SU-DHL-6 (cell line): ENCODE measurements around the gene MLH1.

Experiments used
- H2AFZ ChIP-seq: fragments of 200-600 bp; sonication (generic); 2 replicates; pipeline ENCODE4 v1.6.1; 2014; ENCODE audit warnings: low read depth, mild to moderate bottlenecking, moderate library complexity, mixed read lengths, antibody characterized with exemption, low read length; ENCODE audit not compliant: severe bottlenecking
- H3F3A ChIP-seq: fragments of 200-600 bp; shearing (Covaris generic); 2 replicates; pipeline ENCODE4 v1.6.0; 2016; ENCODE audit warnings: antibody characterized with exemption, mild to moderate bottlenecking; ENCODE audit not compliant: insufficient read depth
- H3K27ac ChIP-seq: fragments of 200-600 bp; sonication (generic); 2 replicates; pipeline ENCODE4 v1.5.1; 2016; ENCODE audit warnings: low read depth, mild to moderate bottlenecking, low read length, moderate library complexity, mixed read lengths
- H3K27me3 ChIP-seq: fragments of 200-600 bp; sonication (generic), shearing (Covaris generic); 2 replicates; pipeline ENCODE4 v1.6.0; 2014; ENCODE audit warnings: mild to moderate bottlenecking, low read length
- H3K36me3 ChIP-seq: fragments of 200-600 bp; sonication (generic); 2 replicates; pipeline ENCODE4 v1.6.1; 2014; ENCODE audit warnings: mild to moderate bottlenecking, low read length, mixed read lengths
- H3K4me2 ChIP-seq: fragments of 300-600, 200-600 bp; shearing (Covaris generic), sonication (generic); 2 replicates; pipeline ENCODE4 v1.6.0; 2014; ENCODE audit warnings: low read length, low read depth, mild to moderate bottlenecking; ENCODE audit not compliant: poor library complexity, severe bottlenecking
- H3K4me3 ChIP-seq: fragments of 200-600 bp; sonication (generic); 2 replicates; pipeline ENCODE4 v1.5.1; 2014; ENCODE audit warnings: antibody characterized with exemption, low read length, mild to moderate bottlenecking, mixed read lengths; ENCODE audit not compliant: insufficient read depth, poor library complexity, severe bottlenecking
- H3K79me2 ChIP-seq: fragments of 200-600 bp; sonication (generic); 2 replicates; pipeline ENCODE4 v1.6.1; 2014; ENCODE audit warnings: mild to moderate bottlenecking, low read length, moderate library complexity; ENCODE audit not compliant: insufficient read depth
- H3K9ac ChIP-seq: fragments of 200-600 bp; sonication (generic); 2 replicates; pipeline ENCODE4 v1.7.0; 2014; ENCODE audit warnings: mild to moderate bottlenecking, low read length
- H3K9me2 ChIP-seq: fragments of 200-600 bp; sonication (generic); replicated peaks from 2 replicates; pipeline ENCODE4 v1.6.1; 2014; ENCODE audit warnings: low read length; ENCODE audit not compliant: insufficient read depth
- H3K9me3 ChIP-seq: fragments of 200-600 bp; sonication (generic); 2 replicates; pipeline ENCODE4 v1.6.1; 2014; ENCODE audit warnings: low read length, mixed read lengths; ENCODE audit not compliant: insufficient read depth
- H4K20me1 ChIP-seq: fragments of 200-600 bp; sonication (generic); 2 replicates; pipeline ENCODE4 v1.6.1; 2014; ENCODE audit warnings: low read depth, mild to moderate bottlenecking, antibody characterized with exemption, low read length, moderate library complexity, mixed read lengths
- CTCF ChIP-seq: fragments of 200-600 bp; sonication (generic); IDR thresholded peaks from one replicate; pipeline ENCODE4 v1.5.1; 2017; ENCODE audit warnings: antibody characterized with exemption, mild to moderate bottlenecking, low read length, moderate library complexity; ENCODE audit not compliant: insufficient read depth, poor library complexity, severe bottlenecking
- EZH2phosphoT487 ChIP-seq: fragments of 200-600 bp; sonication (generic), shearing (Covaris generic); conservative IDR thresholded peaks from 2 replicates; pipeline ENCODE4 v1.6.1; 2018; ENCODE audit warnings: mild to moderate bottlenecking, antibody characterized with exemption, low read length, moderate library complexity, mixed read lengths

The MLH1 gene

GRCh38 chr3:37075955-37076354 is 82.6 kb downstream of the MLH1 start:
- H3K27ac ChIP-seq = no peak overlapping the region
- H3K4me3 ChIP-seq = no peak overlapping the region
- H3K27me3 ChIP-seq = no peaks in the 10 kb centered on the region
- H3K9me2 ChIP-seq = no peaks in the 10 kb centered on the region
- H3F3A ChIP-seq = no peaks in the 10 kb centered on the region
- H3K9ac ChIP-seq = no peak overlapping the region
- H3K9me3 ChIP-seq = no peaks in the 10 kb centered on the region
- TF ChIP-seq CTCF (no peak), EZH2phosphoT487 (no peak)
- H2AFZ ChIP-seq = no peak overlapping the region
- peaks cover 7% of the 10 kb centered on the region; the same call in 1 of the 2 replicates for H3K36me3 ChIP-seq
- H3K4me2 ChIP-seq = no peak overlapping the region
- H4K20me1 ChIP-seq = no peaks in the 10 kb centered on the region
- H3K79me2 ChIP-seq = no peaks in the 10 kb centered on the region

- no peak overlapping the region for H3K9ac ChIP-seq
Measured at GRCh38 chr3:37082317-37082716, 89.0 kb downstream of the MLH1 start.

GRCh38 chr3:37086918-37087317 is 93.6 kb downstream of the MLH1 start:
- Histone ChIP-seq H2AFZ (no peak overlapping the region), H3K4me3 (no peak overlapping the region), H3K27me3 (no peaks in the 10 kb centered on the region), H3K9me2 (no peaks in the 10 kb centered on the region), H3K4me2 (no peak overlapping the region), H3K79me2 (no peaks in the 10 kb centered on the region), H3K9me3 (no peaks in the 10 kb centered on the region), H3K36me3 (0 out of 2 replicates have a peak, but pooled peaks cover 5% of the 10 kb centered on the region), H3K9ac (no peak overlapping the region), H4K20me1 (no peaks in the 10 kb centered on the region), H3K27ac (no peak overlapping the region), H3F3A (no peaks in the 10 kb centered on the region)
- TF ChIP-seq CTCF (no peak), EZH2phosphoT487 (no peak)

More at GRCh38 chr3:37082317-37082716, 89.0 kb downstream of the MLH1 start:
- Histone ChIP-seq H3K4me3 (no peak overlapping the region), H3K9me2 (no peaks in the 10 kb centered on the region), H3K4me2 (no peak overlapping the region), H3F3A (no peaks in the 10 kb centered on the region), H2AFZ (no peak overlapping the region), H3K36me3 (0 out of 2 replicates have a peak, but pooled peaks cover 5% of the 10 kb centered on the region), H3K9me3 (no peaks in the 10 kb centered on the region), H3K27ac (no peak overlapping the region), H3K27me3 (no peaks in the 10 kb centered on the region), H4K20me1 (no peaks in the 10 kb centered on the region), H3K79me2 (no peaks in the 10 kb centered on the region)
- TF ChIP-seq EZH2phosphoT487 (no peak), CTCF (no peak)

GRCh38 chr3:37087870-37088269 is 94.6 kb downstream of the MLH1 start:
- no peak overlapping the region for H2AFZ ChIP-seq
- H3F3A ChIP-seq = no peaks in the 10 kb centered on the region
- no peaks in the 10 kb centered on the region for H3K9me3 ChIP-seq
- no peak overlapping the region for H3K27ac ChIP-seq
- H3K27me3 ChIP-seq = no peaks in the 10 kb centered on the region
- H4K20me1 ChIP-seq = no peaks in the 10 kb centered on the region
- H3K79me2 ChIP-seq = no peaks in the 10 kb centered on the region
- no peak overlapping the region for H3K9ac ChIP-seq
- H3K4me3 ChIP-seq = no peak overlapping the region
- no peaks in the 10 kb centered on the region for H3K9me2 ChIP-seq
- no peak for TF ChIP-seq CTCF
- no peak for TF ChIP-seq EZH2phosphoT487
- H3K4me2 ChIP-seq = no peak overlapping the region
- no peaks in the 10 kb centered on the region for H3K36me3 ChIP-seq
